SU-DHL-6 (cell line): ENCODE results near the gene CDK6.

ENCODE experiments used
- EZH2phosphoT487 ChIP-seq: fragments of 200-600 bp; sonication (generic), shearing (Covaris generic); conservative IDR thresholded peaks from 2 replicates; pipeline ENCODE4 v1.6.1; 2018; ENCODE audit warnings: mild to moderate bottlenecking, antibody characterized with exemption, low read length, moderate library complexity, mixed read lengths
- TF ChIP-seq, protein P1 (sequence below): fragments of 200-600 bp; sonication (generic); IDR thresholded peaks from one replicate; pipeline ENCODE4 v1.5.1; 2017; ENCODE audit warnings: antibody characterized with exemption, mild to moderate bottlenecking, low read length, moderate library complexity; ENCODE audit not compliant: insufficient read depth, poor library complexity, severe bottlenecking

DNA sequence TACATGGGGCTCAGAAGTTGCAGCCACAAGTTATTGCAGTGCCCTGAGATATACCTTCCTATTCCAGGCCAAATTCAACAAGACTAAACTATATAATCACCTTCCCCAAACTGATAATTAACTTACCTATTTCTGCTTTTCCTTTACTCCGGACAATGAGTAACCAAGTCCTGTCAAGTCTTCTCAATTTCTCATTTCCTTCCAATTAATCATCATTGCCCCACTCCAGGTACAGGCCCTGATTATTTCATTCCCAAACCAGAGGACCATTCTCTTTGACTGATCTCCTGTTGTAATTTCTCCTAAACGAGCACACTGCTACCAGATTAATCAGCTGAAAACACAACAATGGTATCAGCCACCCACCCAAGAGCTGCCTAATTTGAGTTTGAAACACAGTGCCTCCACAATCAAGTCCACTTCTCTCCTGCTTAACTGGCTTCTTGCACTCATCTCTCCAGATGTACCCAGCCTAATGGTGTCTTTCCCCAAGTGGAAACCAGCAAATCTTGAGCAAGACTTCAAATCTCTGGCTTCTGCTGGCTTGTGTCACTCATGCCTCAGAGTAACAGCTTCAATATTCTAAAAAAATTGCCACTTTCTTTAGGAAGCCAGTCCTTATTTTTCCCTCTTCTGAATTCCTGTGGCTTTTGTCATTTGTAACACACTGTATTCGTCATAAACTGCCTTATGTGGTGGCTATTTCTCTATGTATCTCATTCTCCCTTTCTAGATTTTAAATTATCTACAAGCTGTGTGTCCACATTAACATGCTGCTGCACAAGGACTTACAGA, 89.1 kb downstream of the CDK6 start:
- TF ChIP-seq, protein P1, sequence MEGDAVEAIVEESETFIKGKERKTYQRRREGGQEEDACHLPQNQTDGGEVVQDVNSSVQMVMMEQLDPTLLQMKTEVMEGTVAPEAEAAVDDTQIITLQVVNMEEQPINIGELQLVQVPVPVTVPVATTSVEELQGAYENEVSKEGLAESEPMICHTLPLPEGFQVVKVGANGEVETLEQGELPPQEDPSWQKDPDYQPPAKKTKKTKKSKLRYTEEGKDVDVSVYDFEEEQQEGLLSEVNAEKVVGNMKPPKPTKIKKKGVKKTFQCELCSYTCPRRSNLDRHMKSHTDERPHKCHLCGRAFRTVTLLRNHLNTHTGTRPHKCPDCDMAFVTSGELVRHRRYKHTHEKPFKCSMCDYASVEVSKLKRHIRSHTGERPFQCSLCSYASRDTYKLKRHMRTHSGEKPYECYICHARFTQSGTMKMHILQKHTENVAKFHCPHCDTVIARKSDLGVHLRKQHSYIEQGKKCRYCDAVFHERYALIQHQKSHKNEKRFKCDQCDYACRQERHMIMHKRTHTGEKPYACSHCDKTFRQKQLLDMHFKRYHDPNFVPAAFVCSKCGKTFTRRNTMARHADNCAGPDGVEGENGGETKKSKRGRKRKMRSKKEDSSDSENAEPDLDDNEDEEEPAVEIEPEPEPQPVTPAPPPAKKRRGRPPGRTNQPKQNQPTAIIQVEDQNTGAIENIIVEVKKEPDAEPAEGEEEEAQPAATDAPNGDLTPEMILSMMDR = no peak
- no peak for TF ChIP-seq EZH2phosphoT487
